HG02870 (cell line): ENCODE results near the gene RASAL2.
"Not testable (repeated sequence)": the region's sequence is repeated elsewhere in the genome, so short reads cannot be mapped to it uniquely, and the experiment has no call there.

Experiments
- ATAC-seq: cut with Tn5 transposase; IDR thresholded peaks from one replicate; pipeline ENCODE4 v1.9.1; 2021; ENCODE audit warnings: mild to moderate bottlenecking, moderate library complexity; ENCODE audit not compliant: unreplicated experiment

RASAL2 gene

DNA sequence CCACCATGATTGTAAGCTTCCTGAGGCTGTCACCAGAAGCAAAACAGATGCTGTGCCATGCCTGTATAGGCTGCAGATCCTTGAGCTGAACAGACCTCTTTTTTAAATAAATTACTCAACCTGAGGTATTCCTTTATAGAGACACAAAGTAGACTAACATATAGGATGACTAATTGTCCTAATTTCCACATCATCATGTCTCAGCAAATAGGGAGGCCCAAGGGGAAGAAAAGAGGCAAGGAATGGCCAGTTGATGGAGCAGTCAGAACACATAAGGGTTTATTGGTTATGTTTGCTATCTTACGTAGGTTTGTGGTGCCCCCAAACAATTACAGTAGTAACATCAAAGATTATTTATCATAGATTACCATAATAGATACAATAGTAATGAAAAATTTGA lies 126.2 kb downstream of the RASAL2 start:
- ATAC-seq, result no peak

DNA sequence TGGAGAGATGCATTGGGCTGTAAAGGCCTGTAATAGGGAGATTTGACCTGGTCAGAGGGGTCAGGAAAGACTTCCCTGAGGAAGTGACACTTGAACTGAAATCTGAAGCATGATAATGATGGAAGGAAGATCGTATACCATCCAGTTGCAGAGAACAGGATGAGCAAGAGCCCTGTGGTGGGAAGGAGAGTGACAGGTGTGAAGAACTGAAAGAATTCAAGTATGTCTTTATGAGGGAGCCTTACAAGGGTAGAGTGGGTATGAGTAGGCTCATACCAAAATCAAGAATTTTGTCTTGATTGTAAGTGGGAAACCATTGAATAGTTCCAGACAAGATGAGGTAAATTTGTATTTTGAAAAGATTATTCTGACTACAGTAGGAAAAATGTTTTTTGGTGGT lies 129.4 kb downstream of the RASAL2 start:
- ATAC-seq, result no peak

DNA sequence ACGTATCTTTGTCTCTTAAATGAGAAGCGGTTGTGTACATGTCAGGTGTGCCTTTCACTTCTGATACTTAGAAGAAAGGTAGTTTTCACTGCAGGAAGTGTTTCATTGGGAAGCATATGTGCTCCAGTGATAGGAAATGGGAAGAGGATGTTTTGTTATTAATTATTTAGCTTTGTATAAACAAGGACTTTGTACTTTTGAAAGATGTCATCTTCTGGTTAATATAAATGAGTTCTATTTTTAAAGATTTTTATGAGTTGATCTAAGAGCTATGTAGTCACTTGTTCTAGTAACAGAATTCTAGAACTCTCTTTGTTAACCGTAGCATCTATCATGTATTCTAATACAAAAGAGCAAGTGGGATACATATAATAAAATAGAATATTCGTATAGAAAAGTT lies 130.5 kb downstream of the RASAL2 start:
- no peak for ATAC-seq

DNA sequence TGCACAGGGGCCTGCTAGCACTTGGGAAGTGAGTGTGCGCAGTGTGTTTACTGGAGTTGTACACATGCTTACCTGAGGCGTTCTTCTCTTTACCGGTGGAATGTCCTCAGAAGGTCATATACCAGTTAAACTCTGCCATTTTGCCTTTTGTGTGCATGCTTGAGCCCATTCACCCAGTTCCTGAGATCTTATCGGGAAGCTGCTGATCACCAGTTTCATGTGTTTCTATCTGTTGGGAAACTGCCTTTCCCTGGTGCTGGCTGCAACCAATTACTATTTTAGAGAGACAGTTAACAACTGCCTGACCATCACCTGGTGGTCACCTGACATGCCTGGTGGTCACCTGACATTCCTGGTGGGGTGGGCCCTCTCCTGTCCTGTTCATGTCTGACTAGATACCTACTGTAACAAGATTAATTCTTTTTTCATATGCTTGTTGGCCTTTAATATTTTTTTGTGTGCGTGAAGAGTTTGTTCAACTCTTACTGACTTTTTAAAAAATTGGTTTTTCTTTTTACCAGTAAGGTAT lies 137.0 kb downstream of the RASAL2 start:
- ATAC-seq, result no peak

DNA sequence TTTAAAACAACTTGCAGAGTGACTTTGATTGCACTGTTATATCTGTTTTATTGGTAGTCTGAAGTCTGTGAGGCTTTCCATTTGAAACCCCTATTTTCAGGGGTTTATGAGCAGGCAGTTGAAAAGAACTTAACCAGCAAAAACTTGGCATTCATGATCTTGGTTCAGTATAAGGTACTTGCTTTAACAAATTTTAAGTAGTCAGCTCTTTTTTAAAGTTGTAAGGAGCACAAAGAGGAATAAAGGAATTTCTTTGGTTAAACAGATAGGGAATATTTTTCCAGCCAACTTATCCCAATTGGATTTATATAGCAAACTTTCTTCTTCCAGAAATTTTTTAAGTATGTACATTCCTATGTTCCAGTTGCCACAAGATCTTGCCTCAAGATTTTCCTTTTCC lies 138.2 kb downstream of the RASAL2 start:
- ATAC-seq, result no peak

DNA sequence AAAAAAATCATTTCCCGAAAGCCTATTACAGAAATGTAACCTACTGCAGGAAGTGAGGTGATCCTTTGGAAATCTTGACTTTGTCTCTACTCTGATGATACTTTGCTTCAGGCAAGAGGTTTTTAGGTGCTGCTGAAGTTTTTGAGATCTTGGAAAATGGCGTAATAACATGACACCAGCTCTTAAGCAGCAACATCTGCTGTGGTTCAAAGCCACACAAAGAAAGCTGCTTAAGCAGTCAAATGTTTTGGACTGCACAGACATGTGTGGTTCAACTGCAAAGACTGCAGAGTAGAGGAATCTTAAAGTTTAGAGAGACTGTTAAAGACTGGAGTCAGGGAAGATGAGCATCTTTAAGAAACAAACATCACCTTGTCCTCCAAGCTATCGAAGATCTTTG lies 139.0 kb downstream of the RASAL2 start:
- no peak for ATAC-seq

DNA sequence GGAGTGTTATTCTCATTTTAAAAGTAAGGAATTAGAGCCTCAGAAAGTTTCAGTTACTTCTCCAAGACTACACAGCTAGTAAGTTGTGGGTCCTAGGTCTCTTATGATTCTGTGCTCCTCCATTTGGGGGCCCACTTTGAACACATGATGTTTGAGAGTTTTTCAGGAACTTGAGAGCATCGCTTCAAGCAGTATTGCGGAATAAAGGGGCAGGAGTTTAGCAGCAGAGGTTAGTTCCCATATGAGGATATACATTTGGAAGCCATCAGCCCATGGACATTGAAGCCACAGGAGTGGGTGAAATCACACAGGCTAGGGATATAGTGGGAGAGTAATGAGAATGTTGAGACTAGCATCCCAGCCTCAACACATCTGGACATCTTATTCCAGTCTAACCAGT lies 143.2 kb downstream of the RASAL2 start:
- ATAC-seq, result no peak

DNA sequence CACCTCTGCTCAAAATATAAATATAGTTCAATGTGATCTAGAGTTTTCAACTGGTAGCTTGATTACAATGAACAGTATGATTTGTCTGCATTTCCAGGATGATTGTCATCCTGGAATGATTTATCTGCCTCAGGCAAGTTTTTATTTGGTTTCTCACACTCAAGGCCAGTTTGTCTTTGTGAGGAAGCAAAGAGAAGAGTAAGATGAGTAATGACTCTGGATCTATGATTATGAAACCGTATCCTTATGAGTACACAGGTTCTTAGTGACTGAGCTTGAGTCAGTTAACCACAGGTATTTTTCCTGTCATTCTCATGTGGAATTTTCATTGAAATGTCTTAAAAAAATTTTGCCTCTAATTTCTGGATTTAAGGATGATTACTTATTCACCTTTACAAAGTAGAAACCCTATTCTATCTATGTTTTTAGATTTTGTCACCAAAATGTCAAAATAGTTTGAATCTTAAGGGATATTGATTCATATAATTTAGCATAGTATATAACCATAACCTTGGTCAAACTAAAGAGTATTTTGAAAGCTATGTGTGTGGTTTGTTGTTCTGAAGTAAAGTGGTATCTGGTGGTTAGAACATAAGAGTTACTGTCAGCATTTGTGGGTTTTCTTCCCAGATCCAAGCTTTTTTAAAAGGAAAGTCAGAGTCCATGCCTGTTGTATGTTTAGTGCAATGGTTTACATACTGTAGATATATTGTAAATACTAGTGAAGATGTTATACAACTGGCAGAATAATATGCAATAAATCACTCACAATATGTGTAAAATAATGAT lies 145.0 kb downstream of the RASAL2 start:
- ATAC-seq, result no peak

DNA sequence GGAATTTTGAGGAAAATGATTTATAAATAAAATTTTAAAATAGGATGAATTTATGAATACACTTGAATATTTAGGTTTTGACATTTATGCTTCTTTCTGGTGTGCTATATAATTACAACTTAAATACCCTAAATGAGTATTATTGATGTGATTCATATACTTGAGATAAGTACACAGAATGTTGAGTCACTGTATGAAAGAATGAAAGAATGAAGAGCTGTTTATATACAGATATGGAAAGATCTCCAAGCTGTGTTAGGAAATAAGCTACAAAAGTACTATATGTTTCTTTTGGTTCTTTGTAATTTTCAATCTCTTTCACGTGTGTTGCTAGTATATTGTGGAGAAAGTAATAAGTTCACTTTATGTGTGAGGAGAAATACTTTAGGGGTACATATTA lies 147.2 kb downstream of the RASAL2 start:
- no peak for ATAC-seq

DNA sequence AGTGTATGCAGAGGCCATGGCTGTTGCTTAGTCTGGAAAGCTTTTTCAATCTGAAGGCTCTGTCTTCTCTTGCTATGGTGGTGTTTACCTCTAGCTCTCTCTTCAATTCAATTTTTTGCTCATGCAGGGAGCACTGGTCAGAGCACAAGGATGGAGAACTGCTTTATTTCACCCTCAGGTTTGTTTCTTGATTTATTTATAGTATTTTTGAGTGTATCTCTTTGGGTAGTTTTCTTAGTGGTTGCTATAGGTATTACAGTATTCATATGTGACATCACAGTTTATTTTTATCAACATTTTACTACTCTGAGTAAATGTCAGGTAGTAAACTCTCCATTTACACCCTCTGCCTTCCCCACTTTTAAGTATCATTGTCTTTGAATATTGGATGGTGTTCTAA lies 147.9 kb downstream of the RASAL2 start:
- no peak for ATAC-seq

DNA sequence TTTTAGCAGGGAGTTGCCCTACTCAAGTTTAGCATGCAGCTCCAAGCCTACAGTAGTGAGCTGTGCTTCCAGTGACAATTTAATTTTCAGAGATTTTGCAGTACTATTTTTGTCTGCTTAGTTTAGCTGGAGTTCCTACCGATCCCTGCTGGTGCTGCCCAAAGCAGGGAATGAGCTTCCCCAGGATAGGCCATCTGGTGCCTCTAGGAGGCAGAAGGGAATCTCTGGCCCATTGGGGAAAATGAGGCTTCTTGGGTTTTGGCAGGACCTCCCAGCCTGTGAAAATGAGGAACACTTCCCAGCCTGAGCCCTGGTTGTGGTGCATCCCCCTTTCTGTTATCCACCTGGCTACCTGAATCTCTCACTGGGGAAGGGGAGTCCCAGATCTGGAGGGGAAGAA lies 149.2 kb downstream of the RASAL2 start:
- ATAC-seq, result no peak

DNA sequence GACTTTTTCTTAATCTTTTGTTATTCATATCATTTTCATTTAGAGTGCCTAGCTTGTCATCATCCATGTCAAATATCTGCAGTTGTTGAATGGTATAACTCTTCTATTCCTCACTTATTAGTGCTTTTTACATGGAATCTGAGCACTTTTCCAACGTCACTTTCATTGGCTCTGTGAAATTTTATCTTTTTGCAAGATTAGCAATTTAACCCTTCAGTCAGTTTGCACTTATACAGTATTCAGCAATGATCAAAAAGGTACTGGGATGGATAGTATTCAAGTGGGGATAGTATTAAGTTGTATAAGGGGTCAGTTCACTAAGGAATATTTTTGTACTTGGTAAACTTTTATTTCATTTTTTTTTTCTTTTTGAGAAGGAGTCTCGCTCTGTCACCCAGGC lies 150.0 kb downstream of the RASAL2 start:
- no peak for ATAC-seq

DNA sequence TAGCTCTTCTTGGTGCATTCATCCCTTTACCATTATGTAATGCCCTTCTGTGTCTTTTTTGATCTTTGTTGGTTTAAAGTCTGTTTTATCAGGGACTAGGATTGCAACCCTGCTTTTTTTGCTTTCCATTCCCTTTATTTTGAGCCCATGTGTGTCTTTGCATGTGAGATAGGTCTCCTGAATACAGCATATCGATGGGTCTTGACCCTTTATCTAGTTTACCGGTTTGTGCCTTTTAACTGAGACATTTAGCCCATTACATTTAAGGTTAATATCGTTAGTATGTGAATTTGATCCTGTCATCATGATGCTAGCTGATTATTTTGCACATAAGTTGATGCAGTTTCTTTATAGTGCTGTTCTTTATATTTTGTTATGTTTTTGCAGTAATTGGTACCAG lies 154.4 kb downstream of the RASAL2 start:
- ATAC-seq, result not testable (repeated sequence)

DNA sequence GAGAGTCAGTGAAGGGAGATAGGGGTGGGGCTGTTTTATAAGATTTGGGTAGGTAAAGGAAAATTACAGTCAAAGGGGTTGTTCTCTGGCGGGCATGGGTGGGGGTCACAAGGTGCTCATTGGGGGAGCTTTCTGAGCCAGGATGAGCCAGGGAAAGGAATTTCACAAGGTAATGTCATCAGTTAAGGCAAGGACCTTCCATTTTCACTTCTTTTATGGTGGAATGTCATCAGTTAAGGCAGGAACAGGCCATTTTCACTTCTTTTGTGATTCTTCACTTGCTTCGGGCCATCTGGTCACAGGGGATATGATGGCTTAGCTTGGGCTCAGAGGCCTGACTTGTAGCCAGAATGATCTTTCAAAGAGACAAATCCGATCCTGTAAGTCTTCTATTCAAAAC lies 159.7 kb downstream of the RASAL2 start:
- ATAC-seq, result not testable (repeated sequence)

DNA sequence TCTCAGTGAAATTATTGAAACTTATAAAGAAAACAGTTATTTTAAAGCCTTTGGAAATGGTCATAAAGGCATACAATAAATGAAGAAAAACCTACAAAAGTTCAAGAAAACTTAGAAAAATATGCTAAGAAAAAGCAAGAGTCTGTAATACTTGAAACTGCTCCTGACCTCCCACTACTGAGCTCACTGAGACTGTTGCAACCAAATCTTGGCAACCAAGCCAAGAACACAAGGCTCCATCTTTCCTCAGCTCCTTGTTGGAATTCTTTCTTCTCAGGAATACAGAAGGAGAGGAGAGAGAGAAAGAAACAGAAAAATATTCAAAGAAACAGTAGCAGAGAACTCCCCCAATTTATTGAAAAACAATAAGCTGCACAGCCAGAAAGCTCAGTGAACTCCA lies 160.5 kb downstream of the RASAL2 start:
- ATAC-seq, result no peak

DNA sequence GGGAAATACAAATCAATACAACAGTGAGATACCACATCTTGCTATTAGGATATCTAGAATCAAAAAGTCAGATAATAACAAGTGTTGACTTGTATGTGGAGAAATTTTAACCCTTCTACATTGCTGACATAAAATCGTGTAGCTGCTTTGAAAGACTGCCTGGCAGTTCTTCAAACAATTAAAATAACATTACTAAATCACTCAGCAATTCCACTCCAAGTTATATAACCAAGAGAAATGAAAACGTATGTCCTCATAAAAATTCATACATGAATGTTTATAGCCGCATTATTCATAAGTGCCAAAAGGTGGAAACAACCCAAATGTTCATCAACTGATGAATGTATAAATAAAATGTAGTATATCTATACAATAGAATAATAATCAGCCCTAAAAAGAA lies 164.6 kb downstream of the RASAL2 start:
- ATAC-seq, result no peak

DNA sequence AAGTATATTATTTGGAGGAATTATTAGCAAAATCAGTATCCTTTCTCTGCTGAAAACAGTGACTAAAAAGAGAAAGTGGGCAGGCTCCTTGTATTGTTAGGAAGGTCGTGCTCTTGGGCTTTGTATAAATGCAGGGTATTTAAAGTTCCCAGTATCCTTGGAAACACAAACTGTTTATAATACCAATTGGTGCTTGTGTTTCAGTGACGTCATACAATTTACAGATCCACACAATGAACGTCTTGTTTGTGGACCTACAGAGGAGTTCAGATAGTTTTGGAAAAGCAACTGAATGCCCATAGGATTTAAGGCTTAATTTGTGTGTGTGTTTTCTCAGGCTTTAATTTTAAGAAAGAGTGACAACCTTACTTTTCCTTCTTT lies 168.2 kb downstream of the RASAL2 start:
- ATAC-seq, result no peak

DNA sequence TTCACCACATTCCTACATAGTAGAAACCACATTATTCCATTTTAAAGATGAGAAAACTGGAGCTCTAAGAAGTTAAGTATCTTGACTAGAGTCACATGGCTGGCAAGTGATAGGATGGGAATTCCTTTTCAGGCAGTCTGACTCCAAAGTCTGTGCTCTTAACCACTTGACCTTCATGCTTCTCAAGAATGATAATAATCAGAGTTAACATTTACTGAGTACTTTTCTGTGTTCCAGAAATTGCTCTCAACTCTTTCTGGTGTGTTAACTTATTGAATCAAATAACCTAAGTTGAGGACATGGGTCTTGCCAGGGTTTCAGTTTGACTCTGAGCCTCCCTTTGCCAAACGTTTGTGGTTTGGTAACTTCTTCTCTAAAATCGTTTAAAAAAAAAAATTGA lies 169.4 kb downstream of the RASAL2 start:
- ATAC-seq, result no peak

DNA sequence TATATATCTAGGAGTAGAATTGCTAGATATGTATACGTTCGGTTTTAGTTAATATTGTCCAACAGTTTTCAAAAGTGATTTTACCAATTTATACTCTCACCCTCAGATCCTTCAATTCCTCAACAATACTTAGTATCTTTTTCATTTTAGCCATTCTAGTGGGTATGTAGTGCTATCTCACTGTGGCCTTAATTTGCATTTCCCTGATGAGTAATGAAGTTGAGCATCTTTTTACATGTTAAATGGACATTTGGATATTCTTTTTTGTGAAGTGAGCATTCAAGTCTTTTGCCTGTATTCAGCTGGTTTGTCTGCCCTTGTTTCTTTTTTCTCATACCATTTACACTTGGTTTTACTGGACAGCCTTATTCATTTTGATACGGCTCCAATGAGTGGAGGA lies 172.2 kb downstream of the RASAL2 start:
- ATAC-seq, result no peak

DNA sequence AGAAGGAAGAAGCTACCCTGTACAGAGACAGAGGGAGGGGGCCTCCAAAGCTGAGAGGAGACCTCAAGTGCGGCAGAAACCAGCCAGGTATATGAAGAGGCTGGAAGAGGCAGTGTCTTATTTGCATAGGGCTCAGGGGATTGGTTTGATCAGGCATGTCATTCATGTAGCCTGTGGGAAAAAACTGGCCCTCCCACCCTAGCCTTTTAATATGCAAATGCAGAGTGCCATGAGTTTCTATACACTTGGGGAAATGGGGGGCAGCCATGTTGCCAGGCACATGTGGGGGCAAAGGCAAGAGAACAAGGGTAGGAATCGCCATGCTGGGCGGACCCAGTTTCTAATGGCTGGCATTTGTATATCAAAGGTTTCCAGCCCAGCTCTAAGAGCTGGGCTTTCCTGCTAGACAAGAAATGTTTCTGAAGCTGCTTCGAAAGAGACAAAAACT lies 172.7 kb downstream of the RASAL2 start:
- ATAC-seq, result no peak

DNA sequence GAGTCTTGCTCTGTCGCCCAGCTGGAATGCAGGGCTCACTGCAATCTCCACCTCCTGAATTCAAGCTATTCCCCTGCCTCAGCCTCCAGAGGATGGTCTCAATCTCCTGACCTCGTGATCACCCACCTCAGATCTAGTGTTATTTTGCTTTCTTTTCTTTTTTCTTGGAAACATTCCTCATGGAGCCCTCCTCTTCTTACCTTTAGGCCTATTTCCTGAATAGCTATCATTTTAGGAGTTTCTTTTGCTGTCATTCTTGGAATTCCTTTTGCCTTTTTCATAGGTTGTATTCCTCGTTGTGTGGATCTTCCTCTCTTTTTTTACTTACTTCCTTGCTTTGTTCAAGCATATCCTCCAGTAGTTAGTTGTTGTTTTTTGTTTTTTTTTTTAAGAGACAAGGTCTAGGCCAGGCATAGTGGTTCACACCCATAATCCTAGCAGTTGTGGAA lies 173.8 kb downstream of the RASAL2 start:
- no peak for ATAC-seq

DNA sequence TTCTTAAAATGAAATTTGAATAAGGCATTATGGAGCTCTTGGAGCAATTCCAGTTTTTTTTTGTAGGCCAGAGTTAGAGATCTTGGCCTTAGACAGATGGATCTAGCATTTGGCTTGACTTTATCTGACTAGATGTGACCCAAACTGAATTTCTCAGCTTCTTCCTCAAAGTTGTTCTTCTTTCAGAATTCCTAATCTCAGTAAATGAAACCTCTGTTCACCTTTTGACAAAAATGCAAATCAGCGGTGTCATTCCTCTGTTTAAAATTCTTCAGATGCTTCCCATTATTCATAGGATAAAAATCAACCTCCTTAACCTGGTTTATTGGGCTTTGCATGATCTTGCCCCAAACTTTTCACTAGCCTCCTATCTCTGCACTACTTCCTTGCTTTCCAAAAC lies 177.6 kb downstream of the RASAL2 start:
- ATAC-seq, result no peak
